ENCODE measurements around the gene DACT2.

DACT2 gene

DNA sequence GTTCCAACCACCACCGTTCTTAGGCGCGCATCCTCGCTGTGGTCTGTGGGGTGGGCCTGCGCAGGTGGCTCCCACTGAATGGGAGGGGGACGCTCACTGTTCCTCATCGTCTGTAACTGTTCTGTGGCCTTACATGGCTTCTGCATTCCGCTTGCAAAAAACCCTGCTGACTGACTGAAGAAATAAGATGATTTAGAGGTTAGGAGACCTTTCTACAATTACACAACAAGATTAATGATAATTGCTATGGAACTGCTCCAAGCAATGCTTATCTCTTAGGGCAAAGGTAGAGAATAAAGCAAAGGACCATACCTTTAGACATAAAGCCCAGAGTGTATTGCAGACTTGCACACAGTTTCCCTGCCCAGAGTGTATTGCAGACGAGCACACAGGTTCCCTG lies 14.4 kb upstream of the DACT2 start:
- Histone ChIP-seq H3K27ac (ENCODE audit: low read depth, low read length) (no peak overlapping the region), H3K4me2 (ENCODE audit: low read depth, low read length, poor library complexity, severe bottlenecking) (no peak overlapping the region), H3F3A (ENCODE audit: insufficient read depth) (no peaks in the 10 kb centered on the region), H3K9me3 (ENCODE audit: insufficient read depth, low read length) (no peaks in the 10 kb centered on the region), H3K27me3 (ENCODE audit: low read length) (no peaks in the 10 kb centered on the region), H2AFZ (ENCODE audit: low read depth, low read length, severe bottlenecking) (no peak overlapping the region), H3K9ac (ENCODE audit: low read length) (no peak overlapping the region), H3K9me2 (replicated peaks; ENCODE audit: insufficient read depth, low read length) (no peaks in the 10 kb centered on the region), H4K20me1 (ENCODE audit: low read depth, low read length) (no peaks in the 10 kb centered on the region), H3K4me3 (ENCODE audit: insufficient read depth, low read length, poor library complexity, severe bottlenecking) (no peak overlapping the region), H3K36me3 (ENCODE audit: low read length) (no peaks in the 10 kb centered on the region), H3K79me2 (ENCODE audit: insufficient read depth, low read length) (no peaks in the 10 kb centered on the region)
- TF ChIP-seq EZH2phosphoT487 (conservative IDR thresholded peaks at IDR 0.05; ENCODE audit: low read length) (no peak), CTCF (IDR thresholded peaks at IDR 0.05; ENCODE audit: insufficient read depth, low read length, poor library complexity, severe bottlenecking) (no peak)

GRCh38 chr6:168333491-168333890 lies 13.9 kb upstream of the DACT2 start:
- no peaks in the 10 kb centered on the region for H3K36me3 ChIP-seq (ENCODE audit: low read length)
- H3K79me2 ChIP-seq (ENCODE audit: insufficient read depth, low read length): no peaks in the 10 kb centered on the region
- H3F3A ChIP-seq (ENCODE audit: insufficient read depth): no peaks in the 10 kb centered on the region
- no peaks in the 10 kb centered on the region for H3K9me2 ChIP-seq (replicated peaks; ENCODE audit: insufficient read depth, low read length)
- H3K27me3 ChIP-seq (ENCODE audit: low read length): no peaks in the 10 kb centered on the region
- TF ChIP-seq CTCF (IDR thresholded peaks at IDR 0.05; ENCODE audit: insufficient read depth, low read length, poor library complexity, severe bottlenecking): no peak
- no peak for TF ChIP-seq EZH2phosphoT487 (conservative IDR thresholded peaks at IDR 0.05; ENCODE audit: low read length)
- no peaks in the 10 kb centered on the region for H4K20me1 ChIP-seq (ENCODE audit: low read depth, low read length)
- H3K4me2 ChIP-seq (ENCODE audit: low read depth, low read length, poor library complexity, severe bottlenecking): no peak overlapping the region
- no peak overlapping the region for H3K27ac ChIP-seq (ENCODE audit: low read depth, low read length)
- no peak overlapping the region for H3K9ac ChIP-seq (ENCODE audit: low read length)
- H3K4me3 ChIP-seq (ENCODE audit: insufficient read depth, low read length, poor library complexity, severe bottlenecking): no peak overlapping the region
- H3K9me3 ChIP-seq (ENCODE audit: insufficient read depth, low read length): no peaks in the 10 kb centered on the region
- H2AFZ ChIP-seq (ENCODE audit: low read depth, low read length, severe bottlenecking): no peak overlapping the region

DNA sequence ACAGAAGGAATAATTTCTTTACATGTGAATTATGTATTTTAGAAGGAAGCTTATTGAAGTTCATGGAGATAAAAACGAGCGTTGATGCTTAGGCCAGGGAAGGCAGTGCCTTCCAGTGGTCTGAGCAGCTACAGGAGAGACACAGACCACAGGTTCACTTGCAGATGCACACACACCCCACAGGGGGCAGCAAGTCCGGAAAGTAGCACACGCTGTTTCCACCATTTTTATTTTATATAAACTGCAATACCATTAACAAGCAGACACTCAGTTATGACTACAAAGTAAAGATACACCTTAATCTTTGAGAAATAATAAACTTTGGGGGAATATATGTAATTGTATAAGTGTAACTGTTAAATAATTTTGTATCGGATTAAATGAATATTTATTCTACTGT lies 13.5 kb upstream of the DACT2 start:
- no peaks in the 10 kb centered on the region for H3K9me3 ChIP-seq (ENCODE audit: insufficient read depth, low read length)
- H3K9me2 ChIP-seq (replicated peaks; ENCODE audit: insufficient read depth, low read length): no peaks in the 10 kb centered on the region
- H3K79me2 ChIP-seq (ENCODE audit: insufficient read depth, low read length): no peaks in the 10 kb centered on the region
- no peak overlapping the region for H3K4me3 ChIP-seq (ENCODE audit: insufficient read depth, low read length, poor library complexity, severe bottlenecking)
- H3K27me3 ChIP-seq (ENCODE audit: low read length): no peaks in the 10 kb centered on the region
- H3F3A ChIP-seq (ENCODE audit: insufficient read depth): no peaks in the 10 kb centered on the region
- TF ChIP-seq CTCF (IDR thresholded peaks at IDR 0.05; ENCODE audit: insufficient read depth, low read length, poor library complexity, severe bottlenecking) (no peak), EZH2phosphoT487 (conservative IDR thresholded peaks at IDR 0.05; ENCODE audit: low read length) (no peak)
- H4K20me1 ChIP-seq (ENCODE audit: low read depth, low read length): no peaks in the 10 kb centered on the region
- no peak overlapping the region for H3K4me2 ChIP-seq (ENCODE audit: low read depth, low read length, poor library complexity, severe bottlenecking)
- no peak overlapping the region for H2AFZ ChIP-seq (ENCODE audit: low read depth, low read length, severe bottlenecking)
- H3K27ac ChIP-seq (ENCODE audit: low read depth, low read length): no peak overlapping the region
- H3K9ac ChIP-seq (ENCODE audit: low read length): no peak overlapping the region
- H3K36me3 ChIP-seq (ENCODE audit: low read length): no peaks in the 10 kb centered on the region

DNA sequence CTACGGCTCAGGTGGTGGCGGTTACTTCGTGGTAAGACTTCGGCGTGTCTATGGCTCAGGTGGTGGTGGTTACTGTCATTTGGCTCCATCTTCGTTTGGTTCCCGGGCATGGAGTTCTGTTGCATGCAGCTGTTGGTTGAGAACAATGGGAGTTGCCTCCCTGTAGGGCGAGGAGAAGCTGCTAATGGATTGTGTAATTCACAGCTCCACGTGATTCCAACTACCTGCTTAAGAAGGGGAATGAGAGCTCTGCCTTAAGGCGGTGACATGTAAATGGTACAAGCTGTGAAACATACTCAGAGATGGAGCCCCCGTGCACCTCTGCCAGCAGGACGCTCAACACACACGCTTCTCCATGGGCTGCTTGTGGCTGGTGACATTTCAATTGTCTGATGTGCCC lies 12.4 kb upstream of the DACT2 start:
- Histone ChIP-seq H3K9ac (ENCODE audit: low read length) (no peak overlapping the region), H3K79me2 (ENCODE audit: insufficient read depth, low read length) (no peaks in the 10 kb centered on the region), H3K9me3 (ENCODE audit: insufficient read depth, low read length) (no peaks in the 10 kb centered on the region), H3K4me3 (ENCODE audit: insufficient read depth, low read length, poor library complexity, severe bottlenecking) (no peak overlapping the region), H3F3A (ENCODE audit: insufficient read depth) (no peaks in the 10 kb centered on the region), H3K27me3 (ENCODE audit: low read length) (no peaks in the 10 kb centered on the region), H2AFZ (ENCODE audit: low read depth, low read length, severe bottlenecking) (no peak overlapping the region), H4K20me1 (ENCODE audit: low read depth, low read length) (no peaks in the 10 kb centered on the region), H3K27ac (ENCODE audit: low read depth, low read length) (no peak overlapping the region), H3K36me3 (ENCODE audit: low read length) (no peaks in the 10 kb centered on the region), H3K4me2 (ENCODE audit: low read depth, low read length, poor library complexity, severe bottlenecking) (no peak overlapping the region), H3K9me2 (replicated peaks; ENCODE audit: insufficient read depth, low read length) (no peaks in the 10 kb centered on the region)
- TF ChIP-seq EZH2phosphoT487 (conservative IDR thresholded peaks at IDR 0.05; ENCODE audit: low read length) (no peak), CTCF (IDR thresholded peaks at IDR 0.05; ENCODE audit: insufficient read depth, low read length, poor library complexity, severe bottlenecking) (no peak)
